Hepatocyte (in vitro differentiated cells): ENCODE results near the gene EVX2.

Source experiments
- EZH2 ChIP-seq: fragments of 200-600 bp; sonication (generic); IDR thresholded peaks from 2 replicates; pipeline ENCODE4 v1.6.1; 2016; ENCODE audit warnings: antibody characterized with exemption, mild to moderate bottlenecking, borderline replicate concordance
- TF ChIP-seq, protein P1 (sequence below): fragments of 200-600 bp; sonication (generic); IDR thresholded peaks from 2 replicates; pipeline ENCODE4 v1.5.1; 2016; ENCODE audit warnings: antibody characterized with exemption, mild to moderate bottlenecking; ENCODE audit not compliant: poor library complexity

GRCh38 chr2:176103742-176104315 is 20.1 kb upstream of the EVX2 start:
- TF ChIP-seq, protein P1, sequence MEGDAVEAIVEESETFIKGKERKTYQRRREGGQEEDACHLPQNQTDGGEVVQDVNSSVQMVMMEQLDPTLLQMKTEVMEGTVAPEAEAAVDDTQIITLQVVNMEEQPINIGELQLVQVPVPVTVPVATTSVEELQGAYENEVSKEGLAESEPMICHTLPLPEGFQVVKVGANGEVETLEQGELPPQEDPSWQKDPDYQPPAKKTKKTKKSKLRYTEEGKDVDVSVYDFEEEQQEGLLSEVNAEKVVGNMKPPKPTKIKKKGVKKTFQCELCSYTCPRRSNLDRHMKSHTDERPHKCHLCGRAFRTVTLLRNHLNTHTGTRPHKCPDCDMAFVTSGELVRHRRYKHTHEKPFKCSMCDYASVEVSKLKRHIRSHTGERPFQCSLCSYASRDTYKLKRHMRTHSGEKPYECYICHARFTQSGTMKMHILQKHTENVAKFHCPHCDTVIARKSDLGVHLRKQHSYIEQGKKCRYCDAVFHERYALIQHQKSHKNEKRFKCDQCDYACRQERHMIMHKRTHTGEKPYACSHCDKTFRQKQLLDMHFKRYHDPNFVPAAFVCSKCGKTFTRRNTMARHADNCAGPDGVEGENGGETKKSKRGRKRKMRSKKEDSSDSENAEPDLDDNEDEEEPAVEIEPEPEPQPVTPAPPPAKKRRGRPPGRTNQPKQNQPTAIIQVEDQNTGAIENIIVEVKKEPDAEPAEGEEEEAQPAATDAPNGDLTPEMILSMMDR: no peak
- no peak for TF ChIP-seq EZH2
